Epithelial cell of esophagus (primary cell): ENCODE data around the gene SLC8A2.
A peak's percentile ranks its signal among the peaks of the same experiment; 100 is the strongest.

ENCODE experiments used
- DNase-seq: peaks from one replicate; pipeline ENCODE4 v3.0.0; 2010; ENCODE audit warnings: low read depth
- H3K4me3 ChIP-seq: 2 replicates; pipeline ENCODE4 v1.5.1; 2011; ENCODE audit warnings: mild to moderate bottlenecking, low read length, control low read depth
- TF ChIP-seq, protein P1 (sequence below): IDR thresholded peaks from 2 replicates; pipeline ENCODE4 v1.5.1; 2011; ENCODE audit warnings: low read depth, mild to moderate bottlenecking, low read length, control low read depth, inconsistent platforms; ENCODE audit not compliant: insufficient read depth; ENCODE audit errors: missing control alignments

The SLC8A2 gene

GRCh38 chr19:47471733-47472457, at the start of gene SLC8A2:
Gene SLC8A2, minus strand, starts transcription at chr19:47471893. Its CDS starts 5,490 bp downstream, at chr19:47466403.
- H3K4me3 ChIP-seq, result no peak within 1 kb of the TSS
- DNase-seq, result peak; percentile 65
- TF ChIP-seq, protein P1, sequence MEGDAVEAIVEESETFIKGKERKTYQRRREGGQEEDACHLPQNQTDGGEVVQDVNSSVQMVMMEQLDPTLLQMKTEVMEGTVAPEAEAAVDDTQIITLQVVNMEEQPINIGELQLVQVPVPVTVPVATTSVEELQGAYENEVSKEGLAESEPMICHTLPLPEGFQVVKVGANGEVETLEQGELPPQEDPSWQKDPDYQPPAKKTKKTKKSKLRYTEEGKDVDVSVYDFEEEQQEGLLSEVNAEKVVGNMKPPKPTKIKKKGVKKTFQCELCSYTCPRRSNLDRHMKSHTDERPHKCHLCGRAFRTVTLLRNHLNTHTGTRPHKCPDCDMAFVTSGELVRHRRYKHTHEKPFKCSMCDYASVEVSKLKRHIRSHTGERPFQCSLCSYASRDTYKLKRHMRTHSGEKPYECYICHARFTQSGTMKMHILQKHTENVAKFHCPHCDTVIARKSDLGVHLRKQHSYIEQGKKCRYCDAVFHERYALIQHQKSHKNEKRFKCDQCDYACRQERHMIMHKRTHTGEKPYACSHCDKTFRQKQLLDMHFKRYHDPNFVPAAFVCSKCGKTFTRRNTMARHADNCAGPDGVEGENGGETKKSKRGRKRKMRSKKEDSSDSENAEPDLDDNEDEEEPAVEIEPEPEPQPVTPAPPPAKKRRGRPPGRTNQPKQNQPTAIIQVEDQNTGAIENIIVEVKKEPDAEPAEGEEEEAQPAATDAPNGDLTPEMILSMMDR, result no peak

GRCh38 chr19:47520839-47521238, 49.1 kb upstream of the SLC8A2 start:
- DNase-seq, result no peak
- TF ChIP-seq, protein P1, result no peak
- H3K4me3 ChIP-seq, result no peak overlapping the region

GRCh38 chr19:47520343-47520806, 48.7 kb upstream of the SLC8A2 start:
- H3K4me3 ChIP-seq, result no peak overlapping the region
- DNase-seq, result no peak
- TF ChIP-seq, protein P1, result no peak

DNA sequence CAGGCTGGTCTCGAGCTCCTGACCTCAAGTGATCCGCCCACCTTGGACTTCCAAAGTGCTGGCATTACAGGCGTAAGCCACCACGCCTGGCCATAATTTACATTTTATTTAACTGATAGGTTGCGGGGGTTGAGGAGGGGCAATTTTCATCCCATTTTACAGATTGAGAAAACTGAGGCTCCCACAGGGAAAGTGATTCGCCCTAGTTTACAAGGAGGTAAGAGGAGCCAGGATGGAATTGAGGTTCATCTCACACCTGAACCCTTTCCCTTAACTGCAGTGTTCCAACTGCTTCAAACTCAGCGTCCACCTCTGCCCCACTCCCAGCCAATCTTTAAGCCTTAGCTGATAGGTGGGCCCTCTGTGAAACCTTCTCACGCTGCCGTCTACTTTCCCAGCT, 47.2 kb upstream of the SLC8A2 start:
- DNase-seq, result no peak
- H3K4me3 ChIP-seq, result no peak overlapping the region
- TF ChIP-seq, protein P1, result no peak

GRCh38 chr19:47518139-47518538, 46.4 kb upstream of the SLC8A2 start:
- H3K4me3 ChIP-seq, result no peak overlapping the region
- TF ChIP-seq, protein P1, result no peak
- peak; percentile 22 for DNase-seq

- H3K4me3 ChIP-seq, result peak within 1 kb of the TSS; percentile 100
- TF ChIP-seq, protein P1, result no peak
- DNase-seq, result peak; percentile 100
Measured at GRCh38 chr19:47514869-47515588, 43.3 kb upstream of the SLC8A2 start, which contains the start of gene NAPA. Gene NAPA, minus strand, starts transcription at chr19:47515063. Its CDS starts 123 bp downstream, at chr19:47514940.
